B cell (primary cell): ENCODE results near the gene MSH5. TPM values are rescaled to one million over a fixed set of nuclear protein-coding genes. Genes with fewer than 3 reads are reported as not detected.

Experiments used
- ATAC-seq: fragments of 200-7000 bp; cut with Tn5 transposase; one replicate; pipeline ENCODE4 v1.10.0; 2021; ENCODE audit warnings: low read depth, mild to moderate bottlenecking, moderate number of reproducible peaks, moderate library complexity
- CTCF ChIA-PET: fragments of 350-600 bp; sonication (Branson Sonifier 250); formaldehyde crosslinking; loops from one replicate; lab custom pipeline; 2021; ENCODE audit warnings: antibody characterized with exemption, inconsistent platforms; lab: Charles Lee
- POLR2A ChIA-PET: fragments of 350-600 bp; sonication (Branson Sonifier 250); formaldehyde crosslinking; loops from one replicate; lab custom pipeline; 2021; ENCODE audit warnings: antibody characterized with exemption; lab: Charles Lee
- DNase-seq: peaks from one replicate; pipeline ENCODE4 v3.0.0; 2013
- H2AFZ ChIP-seq: 2 replicates; pipeline ENCODE4 v1.6.1; 2012; ENCODE audit warnings: mild to moderate bottlenecking, low read depth, low read length; ENCODE audit not compliant: insufficient read depth, poor library complexity, severe bottlenecking
- H3K27ac ChIP-seq, 2 donors: 1 replicate in 1 of 2; 2 replicates in 1 of 2; pipeline ENCODE4 v1.5.1; 2012 to 2013; ENCODE audit warnings: low read length in 2 of 2, mild to moderate bottlenecking in 2 of 2, moderate library complexity in 1 of 2
- H3K27me3 ChIP-seq, 4 experiments: fragments of 200-600 bp in 1 of 4; sonication (generic) in 1 of 4; replicated peaks in 1 of 4; 1 replicate in 2 of 4; 2 replicates in 2 of 4; pipeline versions ENCODE4 v1.6.1 to v1.7.0; 2013 to 2016; ENCODE audit warnings: low read length in 3 of 4, mild to moderate bottlenecking in 2 of 4, mixed read lengths in 1 of 4, moderate library complexity in 1 of 4; ENCODE audit not compliant: insufficient read depth in 4 of 4, control insufficient read depth in 3 of 4; ENCODE audit errors: control extremely low read depth in 1 of 4
- H3K36me3 ChIP-seq, 2 experiments: replicated peaks in 1 of 2; 1 replicate in 1 of 2; 2 replicates in 1 of 2; pipeline versions ENCODE4 v1.6.1 to v1.7.1; 2013; ENCODE audit warnings: low read length in 1 of 2; ENCODE audit not compliant: insufficient read depth in 2 of 2, control insufficient read depth in 1 of 2; ENCODE audit errors: control extremely low read depth in 1 of 2, extremely low read depth in 1 of 2
- H3K4me1 ChIP-seq, 2 donors: fragments of 200-600 bp in 1 of 2; sonication (generic) in 1 of 2; 1 replicate in 1 of 2; 2 replicates in 1 of 2; pipeline versions ENCODE4 v1.5.1 to v1.6.1; 2013 to 2017; ENCODE audit warnings: low read length in 2 of 2; ENCODE audit not compliant: control insufficient read depth in 2 of 2, insufficient read depth in 2 of 2
- H3K4me2 ChIP-seq: replicated peaks from 2 replicates; pipeline ENCODE3; 2012; ENCODE audit warnings: mild to moderate bottlenecking, low read depth, low read length; ENCODE audit not compliant: poor library complexity, severe bottlenecking
- H3K4me3 ChIP-seq, 5 experiments: fragments of 200-600 bp in 1 of 5; sonication (generic) in 1 of 5; 1 replicate in 3 of 5; 2 replicates in 2 of 5; pipeline versions ENCODE4 v1.5.1 to v1.7.0; 2011 to 2016; ENCODE audit warnings: low read length in 4 of 5, mild to moderate bottlenecking in 4 of 5, low read depth in 2 of 5, control low read depth in 1 of 5, moderate library complexity in 1 of 5; ENCODE audit not compliant: insufficient read depth in 1 of 5; ENCODE audit errors: control extremely low read depth in 1 of 5, extremely low read depth in 1 of 5
- H3K79me2 ChIP-seq: fragments of 200-600 bp; sonication (generic); one replicate; pipeline ENCODE4 v1.6.0; 2016; ENCODE audit warnings: low read length; ENCODE audit not compliant: control insufficient read depth, insufficient read depth
- H3K9ac ChIP-seq: fragments of 200-600 bp; sonication (generic); 2 replicates; pipeline ENCODE4 v1.6.1; 2017; ENCODE audit warnings: mild to moderate bottlenecking, low read length, moderate library complexity
- H3K9me3 ChIP-seq, 3 donors: one replicate each; pipeline versions ENCODE4 v1.6.1 to v1.7.1; 2013; ENCODE audit warnings: low read length in 2 of 3; ENCODE audit not compliant: control insufficient read depth in 2 of 3, insufficient read depth in 1 of 3; ENCODE audit errors: control extremely low read depth in 1 of 3
- H4K20me1 ChIP-seq: 2 replicates; pipeline ENCODE4 v1.6.0; 2012; ENCODE audit warnings: mild to moderate bottlenecking, low read length; ENCODE audit not compliant: insufficient read depth, control insufficient read depth, poor library complexity, severe bottlenecking
- H3K27ac Mint-ChIP-seq: one replicate; pipeline ENCODE4 v1.8.0; 2021; ENCODE audit warnings: mixed read lengths
- H3K27me3 Mint-ChIP-seq: one replicate; pipeline ENCODE4 v1.8.0; 2021; ENCODE audit warnings: mixed read lengths
- H3K4me1 Mint-ChIP-seq: one replicate; pipeline ENCODE4 v1.8.0; 2021; ENCODE audit warnings: mixed read lengths
- H3K4me3 Mint-ChIP-seq: one replicate; pipeline ENCODE4 v1.8.0; 2021; ENCODE audit warnings: mixed read lengths
- H3K9me3 Mint-ChIP-seq: one replicate; pipeline ENCODE4 v1.8.0; 2022; ENCODE audit warnings: mixed read lengths; ENCODE audit not compliant: insufficient read depth
- CTCF ChIP-seq: fragments of 200-600 bp; IDR thresholded peaks from one replicate; pipeline ENCODE4 v1.8.0; 2022; ENCODE audit warnings: antibody characterized with exemption, mild to moderate bottlenecking
- EZH2 ChIP-seq: IDR thresholded peaks from 2 replicates; pipeline ENCODE4 v1.6.1; 2012; ENCODE audit warnings: borderline replicate concordance, low read depth, mild to moderate bottlenecking, moderate library complexity, low read length; ENCODE audit not compliant: insufficient read depth, poor library complexity, severe bottlenecking
- WGBS: methylation state at CpG from one replicate; pipeline ENCODE4 v1.1.5; 2013; ENCODE audit warnings: missing lambda C conversion rate; ENCODE audit not compliant: insufficient coverage; 5-methylcytosine and 5-hydroxymethylcytosine counted together
- intact Hi-C: fragments of 100-400 bp; cut with micrococcal nuclease; formaldehyde crosslinking; loops from one replicate; pipeline ENCODE4 v1.10.0; 2022
- polyA plus RNA-seq: library from polyadenylated mRNA; depleted of rRNA; stranded (reverse); fragments of >200 nt; gene quantifications from 2 replicates; pipeline ENCODE4 v1.2.3, GENCODE V29; 2012
- total RNA-seq, 2 donors: library from RNA; stranded (reverse); fragments of 120-200 nt in 1 of 2; gene quantifications; 1 replicate in 1 of 2; 2 replicates in 1 of 2; pipeline versions ENCODE4 v1.2.3 to v1.2.4, GENCODE V29; 2013 to 2022

The MSH5 gene
- total and polyA plus RNA-seq, 2 donors (not counting 1 experiment from before 2014, with no cell fraction given): 49.9 to 51.6 TPM

GRCh38 chr6:31776485-31776988 lies 36.7 kb downstream of the MSH5 start:
- Histone ChIP-seq H2AFZ (peak overlapping the region; percentile 65), H3K27me3 (no peaks in the 10 kb centered on the region), H3K27ac (peak overlapping the region; percentile 66 to 67), H3K4me1 (peaks cover 15 to 30% of the 10 kb centered on the region in 2 donors), H3K4me2 (peak overlapping the region; percentile 72), H3K36me3 (peaks cover 0 to 36% of the 10 kb centered on the region in 2 experiments), H3K9ac (peak overlapping the region; percentile 43), H4K20me1 (no peaks in the 10 kb centered on the region), H3K79me2 (no peaks in the 10 kb centered on the region), H3K4me3 (peak overlapping the region in 2 of 5 experiments; percentile 5 to 21), H3K9me3 (no peaks in the 10 kb centered on the region)
- DNase-seq: no peak
- H3K27ac Mint-ChIP-seq: peak overlapping the region; percentile 90
- H3K9me3 Mint-ChIP-seq: no peaks in the 10 kb centered on the region
- H3K27me3 Mint-ChIP-seq: no peaks in the 10 kb centered on the region
- peak overlapping the region; percentile 64 for H3K4me3 Mint-ChIP-seq
- POLR2A ChIA-PET: interaction anchor here (0.6 kb wide), 1 partner anchor 38 kb away, joined by 5 read pairs; no protein-coding TSS in a partner anchor
- no peak for ATAC-seq
- CTCF ChIA-PET: interaction anchor here (1.6 kb wide), 1 partner anchor 19 kb away, joined by 4 read pairs; the partner anchor contains the start of gene VARS1
- H3K4me1 Mint-ChIP-seq: peaks cover 23% of the 10 kb centered on the region
- intact Hi-C loops: loop anchor here (2.0 kb wide), 2 partner anchors 18 to 38 kb away; partner anchors contain the start of gene VARS1
- TF ChIP-seq EZH2 (no peak), CTCF (no peak)
- 31% methylated on average over 14 of the region's 14 CpGs for WGBS

- H3K4me1 ChIP-seq: peaks cover 15 to 28% of the 10 kb centered on the region in 2 donors
- peak within 1 kb of the TSS; percentile 66 to 67 for H3K27ac ChIP-seq
- no peaks in the 10 kb centered on the region for H3K9me3 ChIP-seq
- peaks cover 0 to 42% of the 10 kb centered on the region in 2 experiments for H3K36me3 ChIP-seq
- Mint-ChIP-seq H3K27me3 (no peaks in the 10 kb centered on the region), H3K9me3 (no peaks in the 10 kb centered on the region), H3K4me3 (peak within 1 kb of the TSS; percentile 64), H3K27ac (peak within 1 kb of the TSS; percentile 90), H3K4me1 (peaks cover 23% of the 10 kb centered on the region)
- TF ChIP-seq CTCF: no peak
- TF ChIP-seq EZH2: no peak
- H3K27me3 ChIP-seq: no peaks in the 10 kb centered on the region
- peak within 1 kb of the TSS in 2 of 5 experiments; percentile 5 to 21 for H3K4me3 ChIP-seq
- H3K79me2 ChIP-seq: no peaks in the 10 kb centered on the region
- POLR2A ChIA-PET: interaction anchor here (0.6 kb wide), 2 partner anchors 31 to 37 kb away, joined by 3 to 5 read pairs; no protein-coding TSS in a partner anchor
- peak within 1 kb of the TSS; percentile 72 for H3K4me2 ChIP-seq
- WGBS: 6% methylated on average over 5 of the region's 15 CpGs
- intact Hi-C loops: loop anchor here (2.0 kb wide), 2 partner anchors 18 to 38 kb away; partner anchors contain the start of gene VARS1
- H4K20me1 ChIP-seq: no peaks in the 10 kb centered on the region
- peak within 1 kb of the TSS; percentile 65 for H2AFZ ChIP-seq
- CTCF ChIA-PET: interaction anchor here (0.9 to 1.6 kb wide), 3 partner anchors 14 to 36 kb away, joined by 4 read pairs; partner anchors contain the start of gene VARS1
- ATAC-seq: peak; percentile 88
- H3K9ac ChIP-seq: peak within 1 kb of the TSS; percentile 43
- DNase-seq: peak; percentile 85
Measured at GRCh38 chr6:31776989-31777666, 37.3 kb downstream of the MSH5 start, which contains the start of gene VWA7. Gene VWA7 (minus strand): TSS chr6:31777328. CDS start chr6:31776779, 549 bp downstream.
